GM10266 (cell line): ENCODE results near the gene TNFRSF17.
A peak's percentile ranks its signal among the peaks of the same experiment; 100 is the strongest.
"Not testable (repeated sequence)": the region's sequence is repeated elsewhere in the genome, so short reads cannot be mapped to it uniquely, and the experiment has no call there.

Source experiments
- DNase-seq: peaks from one replicate; pipeline ENCODE4 v3.0.0; 2012; ENCODE audit errors: extremely low spot score
- TF ChIP-seq, protein P1 (sequence below): IDR thresholded peaks from 2 replicates; pipeline ENCODE4 v1.5.1; 2012; ENCODE audit warnings: mild to moderate bottlenecking, low read depth; ENCODE audit not compliant: control insufficient read depth, insufficient read depth; ENCODE audit errors: missing control alignments

TNFRSF17 gene

DNA sequence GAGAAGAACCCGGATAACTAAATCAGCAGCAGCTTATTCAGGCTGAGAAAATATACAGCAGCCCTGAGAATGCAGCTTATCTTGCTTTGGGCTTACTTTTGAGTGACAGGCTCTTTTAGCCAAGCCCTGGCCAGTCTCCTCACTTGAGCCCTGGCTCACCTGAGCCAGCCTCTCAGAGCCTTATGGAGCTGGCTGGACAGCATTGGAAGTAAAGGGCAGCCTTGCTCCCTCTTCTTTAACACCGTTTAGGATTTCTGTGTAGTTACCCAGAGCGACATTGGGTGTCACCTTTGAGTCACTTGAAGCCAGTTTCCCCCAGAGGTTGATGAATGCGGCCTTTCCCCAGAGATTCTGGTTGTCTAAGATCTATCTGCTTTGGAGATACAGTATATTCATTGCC lies 15.5 kb upstream of the TNFRSF17 start:
- DNase-seq: peak; percentile 73
- TF ChIP-seq, protein P1, sequence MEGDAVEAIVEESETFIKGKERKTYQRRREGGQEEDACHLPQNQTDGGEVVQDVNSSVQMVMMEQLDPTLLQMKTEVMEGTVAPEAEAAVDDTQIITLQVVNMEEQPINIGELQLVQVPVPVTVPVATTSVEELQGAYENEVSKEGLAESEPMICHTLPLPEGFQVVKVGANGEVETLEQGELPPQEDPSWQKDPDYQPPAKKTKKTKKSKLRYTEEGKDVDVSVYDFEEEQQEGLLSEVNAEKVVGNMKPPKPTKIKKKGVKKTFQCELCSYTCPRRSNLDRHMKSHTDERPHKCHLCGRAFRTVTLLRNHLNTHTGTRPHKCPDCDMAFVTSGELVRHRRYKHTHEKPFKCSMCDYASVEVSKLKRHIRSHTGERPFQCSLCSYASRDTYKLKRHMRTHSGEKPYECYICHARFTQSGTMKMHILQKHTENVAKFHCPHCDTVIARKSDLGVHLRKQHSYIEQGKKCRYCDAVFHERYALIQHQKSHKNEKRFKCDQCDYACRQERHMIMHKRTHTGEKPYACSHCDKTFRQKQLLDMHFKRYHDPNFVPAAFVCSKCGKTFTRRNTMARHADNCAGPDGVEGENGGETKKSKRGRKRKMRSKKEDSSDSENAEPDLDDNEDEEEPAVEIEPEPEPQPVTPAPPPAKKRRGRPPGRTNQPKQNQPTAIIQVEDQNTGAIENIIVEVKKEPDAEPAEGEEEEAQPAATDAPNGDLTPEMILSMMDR: peak; percentile 73

DNA sequence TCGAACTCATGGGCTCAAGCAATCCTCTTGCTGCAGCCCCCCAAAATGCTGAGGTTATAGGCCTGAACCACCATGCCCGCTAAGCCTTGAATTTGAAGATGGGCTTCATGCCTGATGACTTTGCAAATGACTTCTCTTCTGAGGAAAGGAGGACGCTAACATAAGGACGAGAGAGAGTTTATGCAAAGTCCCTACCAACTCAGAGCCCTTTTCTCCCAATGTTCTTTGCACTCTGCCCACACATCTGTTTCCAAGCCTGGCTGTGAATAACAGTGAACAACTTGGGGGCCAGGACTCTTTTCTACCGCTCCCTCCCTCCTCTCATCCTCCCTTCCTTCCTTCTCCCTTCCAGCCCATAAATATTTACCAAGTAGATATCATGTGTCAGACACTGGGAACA lies 14.6 kb upstream of the TNFRSF17 start:
- DNase-seq: no peak
- TF ChIP-seq, protein P1: no peak

DNA sequence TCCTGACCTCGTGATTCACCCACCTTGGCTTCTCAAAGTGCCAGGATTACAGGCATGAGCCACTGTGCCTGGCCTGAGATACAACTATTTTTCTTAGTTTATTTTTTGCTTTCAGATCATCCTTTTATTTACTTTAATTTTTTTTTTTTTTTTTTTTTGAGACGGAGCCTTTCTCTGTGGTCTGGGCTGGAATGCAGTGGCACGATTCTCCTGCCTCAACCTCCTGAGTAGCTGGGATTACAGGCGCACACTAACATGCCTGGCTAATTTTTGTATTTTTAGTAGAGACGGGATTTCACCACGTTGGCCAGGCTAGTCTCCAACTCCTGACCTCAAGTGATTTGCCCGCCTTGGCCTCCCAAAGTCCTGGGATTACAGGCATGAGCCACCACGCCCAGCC lies 11.4 kb upstream of the TNFRSF17 start:
- DNase-seq: not testable (repeated sequence)

DNA sequence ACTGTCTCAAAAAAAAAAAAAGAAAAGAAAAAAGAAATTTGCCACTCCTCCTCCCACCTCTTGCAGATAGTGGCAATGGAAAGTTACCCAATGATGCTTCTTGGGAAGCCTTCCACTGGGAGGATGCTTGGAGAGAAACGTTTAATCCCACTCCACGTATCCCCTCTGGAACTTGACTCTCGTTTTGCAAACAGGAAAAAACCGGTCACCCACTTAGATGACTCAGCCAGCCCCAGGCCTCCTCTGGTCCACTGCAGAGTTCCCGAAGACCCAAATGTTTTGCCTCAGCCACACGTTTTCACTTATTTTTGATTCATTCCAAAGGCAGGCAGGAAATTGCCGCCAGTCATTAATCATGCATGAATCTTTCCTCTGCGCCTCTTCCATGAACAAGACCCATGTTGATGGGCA lies 9.3 kb upstream of the TNFRSF17 start:
- TF ChIP-seq, protein P1: no peak
- DNase-seq: no peak

DNA sequence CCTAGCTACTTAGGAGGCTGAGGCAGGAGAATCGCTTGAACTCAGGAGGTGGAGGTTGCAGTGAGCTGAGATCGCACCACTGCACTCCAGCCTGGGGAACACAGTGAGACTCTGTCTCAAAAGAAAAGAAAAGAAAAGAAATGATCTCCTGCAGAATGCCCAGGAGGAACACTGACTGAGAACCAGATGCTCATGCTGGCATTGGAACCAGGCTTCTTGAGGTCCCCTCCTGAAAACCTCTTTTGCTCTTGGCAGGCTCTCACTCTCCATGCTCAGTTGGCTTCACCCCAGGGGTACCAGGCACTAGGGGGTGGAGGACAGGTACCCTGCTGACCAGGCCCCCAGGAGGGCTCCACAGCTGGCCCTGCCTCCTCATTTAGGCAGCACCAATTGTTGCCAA lies 8.5 kb upstream of the TNFRSF17 start:
- TF ChIP-seq, protein P1: no peak
- DNase-seq: no peak

DNA sequence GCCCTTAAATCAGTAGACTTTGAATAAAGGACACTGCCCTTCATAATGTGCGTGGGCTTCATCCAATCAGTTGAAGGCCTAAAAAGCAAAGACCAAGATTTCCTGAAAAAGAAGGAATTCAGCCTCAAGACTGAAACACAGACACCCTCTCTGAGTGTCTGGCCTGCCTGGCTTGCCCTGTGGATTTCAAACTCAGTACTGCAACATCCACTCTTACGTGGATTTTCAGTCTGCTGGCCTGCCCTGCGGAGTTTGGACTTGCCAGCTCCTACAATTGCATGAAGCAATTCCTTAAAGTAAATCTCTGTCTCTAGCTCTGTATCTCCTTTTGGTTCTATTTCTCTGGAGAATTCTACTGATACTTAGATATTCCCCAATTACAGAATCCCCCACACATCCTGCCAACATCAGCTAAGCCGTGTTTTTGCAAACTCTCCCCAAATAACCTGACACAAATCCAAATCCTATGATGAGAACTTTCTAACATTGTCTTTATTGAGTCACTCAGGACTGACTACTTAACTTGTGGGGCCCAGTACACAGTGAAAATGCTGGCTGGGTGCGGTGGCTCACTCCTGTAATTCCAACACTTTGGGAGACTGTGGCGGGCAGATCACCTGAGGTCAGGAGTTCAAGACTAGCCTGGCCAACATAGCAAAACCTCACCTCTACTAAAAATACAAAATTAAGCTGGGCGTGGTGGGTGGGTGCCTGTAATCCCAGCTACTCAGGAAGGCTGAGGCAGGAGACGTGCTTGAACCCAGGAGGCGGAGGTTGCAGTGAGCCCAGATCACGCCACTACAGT lies 7.2 kb upstream of the TNFRSF17 start:
- TF ChIP-seq, protein P1: no peak
- DNase-seq: no peak

DNA sequence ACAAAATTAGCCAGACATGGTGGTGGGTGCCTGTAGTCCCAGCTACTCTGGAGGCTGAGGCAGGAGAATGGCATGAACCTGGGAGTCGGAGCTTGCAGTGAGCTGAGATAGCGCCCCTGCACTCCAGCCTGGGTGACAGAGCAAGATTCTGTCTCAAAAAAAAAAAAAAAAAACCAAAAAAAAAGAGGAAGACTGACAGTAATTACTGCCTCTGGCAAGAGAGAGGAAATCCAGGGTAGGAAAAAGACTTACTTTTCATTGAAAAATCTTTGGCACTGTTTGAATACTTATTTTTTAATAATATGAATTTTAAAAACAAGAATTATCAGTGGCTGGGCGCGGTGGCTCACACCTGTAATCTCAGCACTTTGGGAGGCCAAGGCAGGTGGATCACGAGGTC lies 2.6 kb upstream of the TNFRSF17 start:
- DNase-seq: not testable (repeated sequence)

- not testable (repeated sequence) for DNase-seq
Observed at GRCh38 chr16:11962978-11963377, 2.0 kb upstream of the TNFRSF17 start.

DNA sequence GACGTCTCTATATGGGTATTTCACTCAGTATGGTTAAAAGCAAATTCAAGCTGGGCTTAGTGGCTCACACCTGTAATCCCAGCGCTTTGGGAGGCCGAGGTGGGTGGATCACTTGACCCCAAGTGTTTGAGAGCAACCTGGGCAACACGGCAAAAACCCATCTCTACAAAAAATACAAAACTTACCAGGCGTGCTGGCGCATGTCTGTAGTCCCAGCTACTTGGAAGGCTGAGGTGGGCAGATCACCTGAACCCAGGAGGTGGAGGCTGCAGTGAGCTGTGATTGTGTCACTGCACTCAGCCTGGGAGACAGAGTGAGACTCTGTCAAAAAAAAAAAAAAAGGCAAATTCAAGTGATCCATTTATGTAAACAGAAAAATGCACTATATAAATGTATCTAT lies 1.3 kb upstream of the TNFRSF17 start:
- TF ChIP-seq, protein P1: no peak
- no peak for DNase-seq
